GM12892 (cell line): ENCODE measurements around the gene LGR6.

ENCODE experiments used
- POLR2A ChIP-seq: IDR thresholded peaks from 2 replicates; pipeline ENCODE4 v1.6.1; 2011; ENCODE audit warnings: low read depth, low read length, control low read depth
- POLR2AphosphoS5 ChIP-seq: IDR thresholded peaks from 2 replicates; pipeline ENCODE4 v1.6.1; 2011; ENCODE audit warnings: low read depth, low read length, control low read depth
- TAF1 ChIP-seq: IDR thresholded peaks from 2 replicates; pipeline ENCODE4 v1.6.1; 2011; ENCODE audit warnings: low read depth, mild to moderate bottlenecking, control low read depth, low read length, borderline replicate concordance

- no peak for TF ChIP-seq POLR2A
- TF ChIP-seq POLR2AphosphoS5: no peak
- no peak for TF ChIP-seq TAF1
These were observed 81.6 kb downstream of the LGR6 start for GRCh38 chr1:202275061-202275770.
